OCI-LY7 (cell line): ENCODE data around the gene HES1. TPM values are rescaled to one million over a fixed set of nuclear protein-coding genes. Genes with fewer than 3 reads are reported as not detected.

Experiments
- BruUV-seq: library from RNA; stranded (reverse); fragments of 400-500 nt; replicated peaks from 2 replicates; lab custom pipeline; 2021; lab: Mats Ljungman, UMichigan
- CTCF ChIA-PET: fragments of 300-600 bp; sonication (Branson Sonifier 250); formaldehyde crosslinking; loops from one replicate; lab custom pipeline; 2022; ENCODE audit warnings: antibody characterized with exemption; ENCODE audit not compliant: unreplicated experiment; lab: Charles Lee
- POLR2A ChIA-PET: fragments of 300-600 bp; sonication (Branson Sonifier 250); formaldehyde crosslinking; loops from one replicate; lab custom pipeline; 2022; ENCODE audit warnings: antibody characterized with exemption; lab: Charles Lee
- DNase-seq: peaks from one replicate; pipeline ENCODE4 v3.0.0-alpha.2; 2015; ENCODE audit warnings: low spot score
- H2AFZ ChIP-seq: fragments of 200-600 bp; sonication (generic), shearing (Covaris generic); 2 replicates; pipeline ENCODE4 v1.6.1; 2014; ENCODE audit warnings: mild to moderate bottlenecking, antibody characterized with exemption, low read length, moderate library complexity
- H3K27ac ChIP-seq: fragments of 200-600 bp; sonication (generic); 2 replicates; pipeline ENCODE4 v1.5.1; 2014; ENCODE audit warnings: mixed run types, low read depth, mild to moderate bottlenecking, moderate library complexity, low read length, inconsistent platforms; ENCODE audit not compliant: poor library complexity, severe bottlenecking
- H3K36me3 ChIP-seq: fragments of 200-600 bp; sonication (generic); 2 replicates; pipeline ENCODE4 v1.6.1; 2014; ENCODE audit warnings: mild to moderate bottlenecking, antibody characterized with exemption, low read length, moderate library complexity, mixed read lengths; ENCODE audit not compliant: insufficient read depth
- H3K4me1 ChIP-seq: fragments of 200-600 bp; sonication (generic); 2 replicates; pipeline ENCODE4 v1.5.1; 2014; ENCODE audit warnings: mild to moderate bottlenecking, low read length; ENCODE audit not compliant: insufficient read depth, poor library complexity, severe bottlenecking
- H3K4me2 ChIP-seq: fragments of 200-600 bp; sonication (generic); 2 replicates; pipeline ENCODE4 v1.6.1; 2014; ENCODE audit warnings: mild to moderate bottlenecking, low read length
- H3K4me3 ChIP-seq: fragments of 200-600 bp; sonication (generic); 2 replicates; pipeline ENCODE4 v1.5.1; 2014; ENCODE audit warnings: mild to moderate bottlenecking, low read depth, low read length; ENCODE audit not compliant: poor library complexity, severe bottlenecking
- H3K79me2 ChIP-seq: fragments of 200-600 bp; sonication (generic); 2 replicates; pipeline ENCODE4 v1.6.1; 2016; ENCODE audit warnings: low read depth, mild to moderate bottlenecking, low read length, moderate library complexity, mixed read lengths; ENCODE audit not compliant: insufficient read depth
- H3K9me2 ChIP-seq: fragments of 200-600 bp; sonication (generic); 2 replicates; pipeline ENCODE4 v1.6.1; 2016; ENCODE audit warnings: mild to moderate bottlenecking, low read length, mixed read lengths; ENCODE audit not compliant: insufficient read depth
- H3K9me3 ChIP-seq: fragments of 200-600 bp; sonication (generic); 2 replicates; pipeline ENCODE4 v1.6.1; 2014; ENCODE audit warnings: mild to moderate bottlenecking, mixed run types, low read length, mixed read lengths
- H4K20me1 ChIP-seq: fragments of 200-600 bp; sonication (generic); 2 replicates; pipeline ENCODE4 v1.6.1; 2014; ENCODE audit warnings: mild to moderate bottlenecking, antibody characterized with exemption, low read length, moderate library complexity, mixed read lengths; ENCODE audit not compliant: insufficient read depth
- CTCF ChIP-seq: fragments of 200-600 bp; sonication (generic); conservative IDR thresholded peaks from 2 replicates; pipeline ENCODE4 v1.5.1; 2014; ENCODE audit warnings: mild to moderate bottlenecking, antibody characterized with exemption, low read length, moderate library complexity, mixed read lengths
- EZH2phosphoT487 ChIP-seq: fragments of 200-600 bp; sonication (generic); IDR thresholded peaks from 2 replicates; pipeline ENCODE4 v1.6.1; 2018; ENCODE audit warnings: low read depth, borderline replicate concordance, mild to moderate bottlenecking, mixed run types, antibody characterized with exemption, low read length, moderate library complexity, mixed read lengths
- intact Hi-C: fragments of 100-400 bp; cut with micrococcal nuclease; formaldehyde crosslinking; loops from one replicate; pipeline ENCODE4 v1.10.0; 2022; ENCODE audit not compliant: unreplicated experiment
- total RNA-seq, 2 experiments: library from RNA; depleted of rRNA in 1 of 2; stranded (reverse); fragments of >200 nt in 1 of 2; shearing (Covaris generic) in 1 of 2; gene quantifications; 2 replicates each; pipeline ENCODE4 v1.2.3, GENCODE V29; 2014 to 2022

Gene HES1
- total RNA-seq, 2 experiments from 2014 or later: 1.1 to 3.0 TPM

DNA sequence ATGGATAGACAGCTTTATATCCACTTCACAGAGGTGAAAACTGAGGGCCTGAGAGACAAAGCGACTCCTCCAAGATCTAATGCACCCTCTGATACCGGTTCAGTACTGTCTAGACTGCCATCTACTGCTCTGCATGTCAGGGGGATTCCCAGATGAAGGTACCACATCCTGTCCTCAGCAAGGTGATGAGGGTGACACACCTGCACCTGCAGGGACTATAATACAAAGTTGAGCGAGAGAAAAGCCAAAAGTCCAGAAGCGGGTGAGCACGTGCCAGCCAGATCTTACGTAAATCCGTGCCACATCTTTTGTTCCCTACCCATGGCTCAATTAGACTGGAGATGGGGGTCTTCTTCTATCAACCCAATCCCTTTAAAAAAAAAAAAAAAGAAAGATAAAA lies 32.4 kb upstream of the HES1 start:
- Histone ChIP-seq H3K36me3 (no peaks in the 10 kb centered on the region), H2AFZ (peak overlapping the region; percentile 66; the same call in 1 of the 2 replicates), H3K27ac (peak overlapping the region; percentile 96), H3K4me2 (peak overlapping the region; percentile 97), H3K79me2 (peaks cover 32% of the 10 kb centered on the region), H3K4me3 (peak overlapping the region; percentile 81), H3K9me2 (no peaks in the 10 kb centered on the region), H3K9me3 (no peaks in the 10 kb centered on the region), H4K20me1 (no peaks in the 10 kb centered on the region), H3K4me1 (peaks cover 89% of the 10 kb centered on the region)
- no TSS peak for BruUV-seq
- ChIA-PET POLR2A (interaction anchor here (0.6 to 10.2 kb wide), 14 partner anchors 13 to 1988 kb away, joined by 3 to 172 read pairs (median 7); partner anchors contain the start of gene HES1), CTCF (interaction anchor here (1.7 to 1.9 kb wide), 2 partner anchors 18 to 31 kb away, joined by 6 to 8 read pairs; no protein-coding TSS in a partner anchor)
- intact Hi-C loops: loop anchor here (1.0 kb wide), 1 partner anchor 203 kb away; no protein-coding TSS in a partner anchor
- TF ChIP-seq EZH2phosphoT487: no peak
- TF ChIP-seq CTCF: peak; percentile 60
- peak; percentile 88 for DNase-seq

DNA sequence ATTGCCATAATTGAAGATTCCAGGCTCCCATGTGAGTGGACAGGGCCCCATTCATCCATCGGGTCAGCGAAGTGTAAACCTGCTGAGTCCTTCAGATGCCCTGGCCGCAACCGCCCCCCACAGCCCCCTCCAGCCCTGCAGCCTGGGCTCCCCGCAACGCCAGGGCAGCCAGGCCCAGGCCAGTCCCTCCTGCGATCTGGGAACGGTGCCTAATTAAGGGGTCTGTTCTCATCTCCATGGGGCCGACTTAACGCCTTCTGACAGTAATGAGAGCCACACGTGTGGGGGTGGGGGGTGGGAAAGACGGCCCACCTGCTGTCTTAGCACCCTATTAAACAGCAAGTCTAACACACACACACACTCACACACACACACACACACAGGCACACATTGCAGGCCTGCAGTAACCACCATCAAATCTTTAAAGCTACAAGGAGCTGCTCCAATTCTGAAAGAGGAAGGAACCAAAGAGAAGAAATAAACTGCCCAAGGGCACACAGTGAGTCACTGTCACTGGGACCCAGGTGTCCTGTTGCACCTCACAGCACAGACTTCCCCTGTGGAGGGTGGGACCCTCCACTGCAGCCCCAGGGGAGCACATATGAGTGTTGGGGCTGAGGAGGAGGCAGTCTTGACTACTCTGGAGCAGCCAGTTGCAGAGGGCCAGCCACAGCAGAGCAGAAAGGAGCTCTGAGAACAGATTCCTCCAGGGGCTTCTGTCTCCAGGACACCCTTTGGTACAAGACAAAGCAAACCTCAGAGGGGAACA lies 31.8 kb upstream of the HES1 start:
- Histone ChIP-seq H3K79me2 (peaks cover 33% of the 10 kb centered on the region), H3K9me2 (no peaks in the 10 kb centered on the region), H3K9me3 (no peaks in the 10 kb centered on the region), H3K4me1 (peaks cover 88% of the 10 kb centered on the region), H3K36me3 (peaks cover 4% of the 10 kb centered on the region; the same call in 1 of the 2 replicates), H4K20me1 (no peaks in the 10 kb centered on the region), H3K4me2 (peak overlapping the region; percentile 97), H2AFZ (peak overlapping the region; percentile 9; the same call in 1 of the 2 replicates), H3K27ac (peak overlapping the region; percentile 96), H3K4me3 (peak overlapping the region; percentile 81)
- intact Hi-C loops: loop anchor here (1.0 kb wide), 5 partner anchors 27 to 202 kb away; no protein-coding TSS in a partner anchor
- CTCF ChIA-PET: interaction anchor here (0.5 to 1.9 kb wide), 11 partner anchors 13 to 1339 kb away, joined by 3 to 9 read pairs (median 4); no protein-coding TSS in a partner anchor
- TF ChIP-seq CTCF: no peak
- TF ChIP-seq EZH2phosphoT487: no peak
- POLR2A ChIA-PET: interaction anchor here (0.6 to 10.2 kb wide), 23 partner anchors 8 to 235 kb away, joined by 3 to 172 read pairs (median 7); partner anchors contain the start of gene HES1
- peak; percentile 99 for DNase-seq
- BruUV-seq: TSS peak; percentile 67
